ENCODE measurements around the gene ATP2C1.

The ATP2C1 gene

DNA sequence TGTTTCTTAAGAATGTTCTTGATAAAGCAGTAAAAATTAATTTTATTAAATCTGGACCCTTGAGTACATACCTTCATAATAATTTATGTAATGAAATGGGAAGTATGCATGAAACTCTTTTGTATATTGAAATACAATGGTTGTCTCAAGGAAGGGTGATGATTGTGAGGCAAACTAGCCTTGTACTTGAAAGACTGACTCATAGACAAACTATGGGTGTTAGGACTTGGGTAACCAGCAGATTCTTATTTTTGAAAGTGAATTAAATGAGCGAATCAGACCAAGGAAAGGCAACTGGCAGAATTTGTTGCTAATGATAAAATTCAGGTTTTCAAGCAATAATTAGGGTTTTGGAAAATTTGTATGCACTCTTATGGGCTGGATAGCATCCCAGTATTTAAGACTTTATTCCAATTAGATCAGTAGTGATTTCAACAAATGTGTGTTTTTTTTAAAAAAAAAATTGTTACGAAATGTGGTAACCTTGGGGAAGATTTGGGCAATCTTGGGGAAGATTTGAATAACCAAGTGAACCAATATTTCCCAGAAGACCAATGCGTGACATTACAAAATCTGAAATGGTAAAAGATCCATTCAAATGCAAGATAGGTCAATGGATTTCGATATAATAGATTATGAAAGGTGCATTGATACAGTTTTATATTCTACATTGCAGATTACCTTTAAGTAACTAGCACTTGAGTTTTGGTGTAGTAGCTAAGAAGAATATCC is 42.0 kb downstream of the ATP2C1 start:
- H3K27ac Mint-ChIP-seq: no peak overlapping the region
- peaks cover 4% of the 10 kb centered on the region for H3K4me1 Mint-ChIP-seq
- no peak overlapping the region for H3K4me3 Mint-ChIP-seq
- no peak for DNase-seq
- CTCF ChIA-PET: no interaction called here
- no peaks in the 10 kb centered on the region for H3K9me3 Mint-ChIP-seq
- H3K36me3 Mint-ChIP-seq: peaks cover 22% of the 10 kb centered on the region
- H3K27me3 Mint-ChIP-seq: no peaks in the 10 kb centered on the region

DNA sequence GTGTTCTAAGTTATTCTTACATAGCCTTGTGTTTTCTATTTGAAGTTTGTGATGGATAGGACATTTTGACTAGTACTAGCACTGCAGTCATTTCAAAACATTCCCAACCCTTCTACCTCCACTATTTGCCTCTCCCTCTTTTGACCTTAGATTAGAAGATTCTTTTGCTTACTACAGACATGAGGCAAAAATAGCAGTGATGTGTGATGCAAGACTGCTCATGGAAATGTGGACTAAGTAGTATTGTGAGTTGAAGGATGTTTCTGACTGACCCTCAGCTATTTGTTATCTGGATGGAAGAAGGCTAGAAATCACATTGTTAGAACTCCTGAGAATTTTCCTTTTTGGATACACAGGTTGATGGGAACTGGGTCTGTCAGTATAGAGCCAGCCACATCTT is 45.9 kb downstream of the ATP2C1 start:
- Mint-ChIP-seq H3K4me3 (no peak overlapping the region), H3K36me3 (peaks cover 33% of the 10 kb centered on the region), H3K4me1 (no peaks in the 10 kb centered on the region), H3K9me3 (no peaks in the 10 kb centered on the region), H3K27ac (no peak overlapping the region), H3K27me3 (no peaks in the 10 kb centered on the region)
- no peak for DNase-seq
- CTCF ChIA-PET: no interaction called here

GRCh38 chr3:130941793-130942192 is 47.9 kb downstream of the ATP2C1 start:
- no peak overlapping the region for H3K4me3 Mint-ChIP-seq
- no peak for DNase-seq
- H3K27me3 Mint-ChIP-seq: no peaks in the 10 kb centered on the region
- H3K9me3 Mint-ChIP-seq: no peaks in the 10 kb centered on the region
- CTCF ChIA-PET: no interaction called here
- H3K4me1 Mint-ChIP-seq: no peaks in the 10 kb centered on the region
- no peak overlapping the region for H3K27ac Mint-ChIP-seq
- peaks cover 43% of the 10 kb centered on the region for H3K36me3 Mint-ChIP-seq

GRCh38 chr3:130946882-130947281 is 53.0 kb downstream of the ATP2C1 start:
- CTCF ChIA-PET: no interaction called here
- peaks cover 52% of the 10 kb centered on the region for H3K36me3 Mint-ChIP-seq
- no peaks in the 10 kb centered on the region for H3K27me3 Mint-ChIP-seq
- H3K4me1 Mint-ChIP-seq: no peaks in the 10 kb centered on the region
- H3K27ac Mint-ChIP-seq: no peak overlapping the region
- no peak overlapping the region for H3K4me3 Mint-ChIP-seq
- no peaks in the 10 kb centered on the region for H3K9me3 Mint-ChIP-seq
- no peak for DNase-seq

DNA sequence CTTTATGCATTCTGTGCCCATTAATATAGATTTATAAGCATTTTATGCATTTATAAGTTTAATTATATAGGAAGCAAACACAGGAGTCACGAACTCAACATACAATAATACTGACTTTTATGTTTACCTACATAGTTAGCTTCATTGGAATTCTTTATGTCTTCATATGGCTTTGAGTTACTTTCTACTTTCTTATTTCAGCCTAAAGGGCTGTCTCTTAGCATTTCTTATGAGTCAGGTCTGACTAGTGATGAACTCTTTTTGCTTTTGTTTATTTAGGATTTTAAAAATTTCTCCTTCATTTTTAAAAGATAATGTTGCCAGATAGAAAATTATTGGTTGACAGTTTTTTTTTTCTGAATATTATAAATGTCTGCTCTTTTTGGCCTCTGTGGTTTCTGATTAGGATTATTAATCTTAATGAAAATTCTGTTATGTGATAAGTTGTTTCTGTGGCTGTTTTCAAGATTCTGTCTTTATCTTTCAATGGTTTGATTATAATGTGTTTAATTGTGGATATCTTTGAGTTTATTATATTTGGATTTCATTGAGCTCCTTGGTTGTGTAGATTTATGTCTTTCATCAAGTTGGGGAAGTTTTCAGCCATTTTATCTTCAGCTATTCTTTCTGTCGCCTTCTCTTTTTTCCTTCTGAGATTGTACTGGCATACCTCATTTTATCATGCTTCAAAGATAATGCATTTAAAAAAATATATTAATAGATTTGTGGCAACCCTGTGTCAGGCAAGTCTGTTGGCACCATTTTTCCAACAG is 54.3 kb downstream of the ATP2C1 start:
- no peak for DNase-seq
- Mint-ChIP-seq H3K27ac (no peak overlapping the region), H3K9me3 (no peaks in the 10 kb centered on the region)

GRCh38 chr3:130948929-130949328 is 55.0 kb downstream of the ATP2C1 start:
- Mint-ChIP-seq H3K9me3 (no peaks in the 10 kb centered on the region), H3K36me3 (peaks cover 47% of the 10 kb centered on the region), H3K27me3 (no peaks in the 10 kb centered on the region), H3K4me1 (no peaks in the 10 kb centered on the region), H3K27ac (no peak overlapping the region), H3K4me3 (no peak overlapping the region)
- no peak for DNase-seq
- CTCF ChIA-PET: no interaction called here

More for the DNA sequence above, 54.3 kb downstream of the ATP2C1 start:
- no peak overlapping the region for H3K4me3 Mint-ChIP-seq
- H3K4me1 Mint-ChIP-seq: no peaks in the 10 kb centered on the region
- CTCF ChIA-PET: no interaction called here
- H3K36me3 Mint-ChIP-seq: peaks cover 48% of the 10 kb centered on the region
- H3K27me3 Mint-ChIP-seq: no peaks in the 10 kb centered on the region

GRCh38 chr3:130950124-130950523 is 56.2 kb downstream of the ATP2C1 start:
- H3K4me3 Mint-ChIP-seq: no peak overlapping the region
- CTCF ChIA-PET: no interaction called here

DNA sequence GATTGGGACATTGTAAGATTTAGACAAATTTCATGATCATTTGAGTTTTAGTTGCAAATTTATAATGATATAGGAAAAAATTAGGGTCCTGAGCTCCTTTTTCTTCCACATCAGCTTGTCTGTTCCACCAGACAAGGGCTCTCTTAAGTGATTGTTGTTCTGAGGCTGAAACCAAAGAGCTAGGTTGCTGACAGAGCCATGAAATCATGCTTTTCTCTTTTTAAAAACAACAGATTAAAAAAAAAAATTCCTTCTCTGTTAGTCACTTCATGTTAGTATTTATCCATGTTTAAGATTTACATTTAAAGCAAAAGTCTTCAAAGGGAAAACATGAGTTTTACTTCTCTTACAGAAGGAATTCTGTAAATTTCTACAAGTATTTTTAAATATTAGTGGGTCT is 56.8 kb downstream of the ATP2C1 start:
- Mint-ChIP-seq H3K9me3 (no peaks in the 10 kb centered on the region), H3K36me3 (peaks cover 45% of the 10 kb centered on the region), H3K4me3 (no peak overlapping the region), H3K27me3 (no peaks in the 10 kb centered on the region), H3K4me1 (no peaks in the 10 kb centered on the region), H3K27ac (no peak overlapping the region)
- no peak for DNase-seq
- CTCF ChIA-PET: no interaction called here

More at GRCh38 chr3:130950124-130950523, 56.2 kb downstream of the ATP2C1 start:
- Mint-ChIP-seq H3K9me3 (no peaks in the 10 kb centered on the region), H3K27ac (no peak overlapping the region), H3K4me1 (no peaks in the 10 kb centered on the region), H3K27me3 (no peaks in the 10 kb centered on the region), H3K36me3 (peaks cover 46% of the 10 kb centered on the region)
- no peak for DNase-seq

GRCh38 chr3:130955481-130955880 is 61.6 kb downstream of the ATP2C1 start:
- DNase-seq: no peak
- H3K27me3 Mint-ChIP-seq: no peaks in the 10 kb centered on the region
- CTCF ChIA-PET: no interaction called here
- H3K9me3 Mint-ChIP-seq: no peaks in the 10 kb centered on the region
- H3K4me3 Mint-ChIP-seq: no peak overlapping the region
- no peaks in the 10 kb centered on the region for H3K4me1 Mint-ChIP-seq
- peaks cover 33% of the 10 kb centered on the region for H3K36me3 Mint-ChIP-seq
- no peak overlapping the region for H3K27ac Mint-ChIP-seq

GRCh38 chr3:130956281-130956680 is 62.4 kb downstream of the ATP2C1 start:
- CTCF ChIA-PET: no interaction called here
- H3K36me3 Mint-ChIP-seq: peaks cover 37% of the 10 kb centered on the region
- no peaks in the 10 kb centered on the region for H3K27me3 Mint-ChIP-seq
- no peaks in the 10 kb centered on the region for H3K9me3 Mint-ChIP-seq
- DNase-seq: no peak
- no peak overlapping the region for H3K27ac Mint-ChIP-seq
- no peaks in the 10 kb centered on the region for H3K4me1 Mint-ChIP-seq
- no peak overlapping the region for H3K4me3 Mint-ChIP-seq

DNA sequence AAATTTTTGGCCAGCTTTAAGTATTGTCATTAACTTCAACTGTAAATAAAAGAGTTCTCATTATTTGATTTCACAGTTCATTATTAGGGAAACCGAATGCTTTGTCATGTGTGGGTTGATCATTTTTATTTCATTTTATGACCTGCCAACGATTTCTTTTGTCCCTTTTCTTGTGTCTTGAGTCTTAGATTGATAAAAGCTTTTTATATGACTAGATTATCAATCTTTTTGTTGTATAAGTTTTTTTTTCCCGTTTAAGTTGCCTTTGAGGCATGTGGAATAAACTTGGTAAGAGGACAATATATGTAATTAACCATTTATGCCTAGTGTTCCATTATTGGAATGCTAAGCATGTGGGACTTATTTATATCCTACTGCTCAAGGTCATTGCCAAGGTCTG is 62.8 kb downstream of the ATP2C1 start:
- DNase-seq: no peak
- Mint-ChIP-seq H3K27ac (no peak overlapping the region), H3K4me1 (no peaks in the 10 kb centered on the region), H3K9me3 (no peaks in the 10 kb centered on the region), H3K36me3 (peaks cover 39% of the 10 kb centered on the region), H3K27me3 (no peaks in the 10 kb centered on the region), H3K4me3 (no peak overlapping the region)
- CTCF ChIA-PET: interaction anchor here (0.6 kb wide), 1 partner anchor 34 kb away, joined by 3 read pairs; no protein-coding TSS in a partner anchor

- DNase-seq: no peak
- no peaks in the 10 kb centered on the region for H3K9me3 Mint-ChIP-seq
- peaks cover 37% of the 10 kb centered on the region for H3K36me3 Mint-ChIP-seq
- H3K4me1 Mint-ChIP-seq: no peaks in the 10 kb centered on the region
- no peak overlapping the region for H3K27ac Mint-ChIP-seq
- CTCF ChIA-PET: no interaction called here
- H3K27me3 Mint-ChIP-seq: no peaks in the 10 kb centered on the region
- no peak overlapping the region for H3K4me3 Mint-ChIP-seq
Measured at GRCh38 chr3:130960139-130960795, 66.4 kb downstream of the ATP2C1 start.

DNA sequence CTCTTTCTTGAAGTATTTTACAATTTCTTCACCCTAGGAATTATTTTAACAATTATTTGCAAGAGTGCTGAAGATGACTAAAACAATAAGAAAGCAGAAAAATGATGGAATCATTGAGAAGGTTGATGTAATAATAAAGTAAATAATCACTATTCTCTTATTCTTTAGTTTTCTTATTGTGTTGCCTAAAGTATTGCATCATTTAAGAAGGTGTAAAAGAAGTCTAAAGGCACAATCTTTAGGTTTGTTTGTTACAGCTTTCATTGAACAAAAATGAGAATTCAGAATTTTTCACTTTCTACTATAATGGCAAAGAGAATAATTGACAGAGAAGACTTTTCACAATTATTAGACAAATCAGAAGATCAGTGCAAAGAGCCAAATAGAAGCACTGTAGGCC is 67.6 kb downstream of the ATP2C1 start:
- no peak for DNase-seq
- CTCF ChIA-PET: no interaction called here
- no peak overlapping the region for H3K4me3 Mint-ChIP-seq
- no peaks in the 10 kb centered on the region for H3K9me3 Mint-ChIP-seq
- peaks cover 40% of the 10 kb centered on the region for H3K36me3 Mint-ChIP-seq
- no peak overlapping the region for H3K27ac Mint-ChIP-seq
- no peaks in the 10 kb centered on the region for H3K27me3 Mint-ChIP-seq
- H3K4me1 Mint-ChIP-seq: no peaks in the 10 kb centered on the region

GRCh38 chr3:130963444-130963843 is 69.6 kb downstream of the ATP2C1 start:
- peaks cover 47% of the 10 kb centered on the region for H3K36me3 Mint-ChIP-seq
- CTCF ChIA-PET: no interaction called here
- H3K27me3 Mint-ChIP-seq: no peaks in the 10 kb centered on the region
- H3K27ac Mint-ChIP-seq: no peak overlapping the region
- no peaks in the 10 kb centered on the region for H3K4me1 Mint-ChIP-seq
- H3K9me3 Mint-ChIP-seq: no peaks in the 10 kb centered on the region
- DNase-seq: no peak
- no peak overlapping the region for H3K4me3 Mint-ChIP-seq

GRCh38 chr3:130963878-130964277 is 70.0 kb downstream of the ATP2C1 start:
- CTCF ChIA-PET: no interaction called here
- no peak overlapping the region for H3K27ac Mint-ChIP-seq
- no peak for DNase-seq
- H3K9me3 Mint-ChIP-seq: no peaks in the 10 kb centered on the region
- H3K4me1 Mint-ChIP-seq: no peaks in the 10 kb centered on the region
- H3K4me3 Mint-ChIP-seq: no peak overlapping the region
- H3K27me3 Mint-ChIP-seq: no peaks in the 10 kb centered on the region
- H3K36me3 Mint-ChIP-seq: peaks cover 46% of the 10 kb centered on the region
